Upper lobe of left lung (tissue), 6 donors: ENCODE data around the gene PIGQ. TPM values are rescaled to one million over a fixed set of nuclear protein-coding genes. Genes with fewer than 3 reads are reported as not detected.

Experiments
- ATAC-seq, 2 donors: fragments of 200-7000 bp; cut with Tn5 transposase; one replicate each; pipeline ENCODE4 v1.9.1; 2022; ENCODE audit warnings: mild to moderate bottlenecking in 2 of 2, moderate library complexity in 2 of 2; ENCODE audit not compliant: low FRiP score in 2 of 2
- DNase-seq, 2 donors: peaks; one replicate each; pipeline ENCODE4 v3.0.0-alpha.2; 2019 to 2020
- H3K27ac ChIP-seq, 4 donors: fragments of 200-600 bp; sonication (generic); one replicate each; pipeline ENCODE4 v1.5.1; 2016 to 2019
- H3K27me3 ChIP-seq, 4 donors: fragments of 200-600 bp; sonication (generic); one replicate each; pipeline ENCODE4 v1.5.1; 2017 to 2019
- H3K36me3 ChIP-seq, 4 donors: fragments of 200-600 bp; sonication (generic); one replicate each; pipeline ENCODE4 v1.5.1; 2016 to 2019
- H3K4me1 ChIP-seq, 4 donors: fragments of 200-600 bp; sonication (generic); one replicate each; pipeline ENCODE4 v1.5.1; 2018 to 2019
- H3K4me3 ChIP-seq, 4 donors: fragments of 200-600 bp; sonication (generic); one replicate each; pipeline ENCODE4 v1.5.1; 2017 to 2019; ENCODE audit warnings: mild to moderate bottlenecking in 2 of 4, moderate library complexity in 1 of 4
- H3K9me3 ChIP-seq, 4 donors: fragments of 200-600 bp; sonication (generic); one replicate each; pipeline ENCODE4 v1.5.1; 2018 to 2019
- EP300 ChIP-seq, 4 donors: sonication (generic); formaldehyde crosslinking; IDR thresholded peaks; one replicate each; pipeline ENCODE4 v1.5.1; 2017; ENCODE audit warnings: antibody characterized with exemption in 4 of 4, control low read depth in 2 of 4
- POLR2A ChIP-seq, 4 donors: fragments of 450-650 bp; IDR thresholded peaks; one replicate each; pipeline ENCODE4 v1.5.1; 2016 to 2017; ENCODE audit warnings: antibody characterized with exemption in 4 of 4, mild to moderate bottlenecking in 2 of 4
- POLR2AphosphoS5 ChIP-seq, 2 donors: sonication (generic); formaldehyde crosslinking; IDR thresholded peaks; one replicate each; pipeline ENCODE4 v1.5.1; 2017; ENCODE audit warnings: antibody characterized with exemption in 2 of 2
- WGBS, 2 donors: methylation state at CpG; one replicate each; pipeline ENCODE4 v1.1.5; 2017 to 2018; 5-methylcytosine and 5-hydroxymethylcytosine counted together
- total RNA-seq, 6 donors: library from RNA; depleted of rRNA in 4 of 6; stranded (reverse); fragments of >200 nt in 4 of 6; gene quantifications; one replicate each; pipeline versions ENCODE4 v1.1.0 to v1.2.1, GENCODE V29; 2016 to 2021
- TF ChIP-seq, protein P1 (sequence below), 6 experiments: fragments of 450-650 bp in 4 of 6; fragments of 200-600 bp in 2 of 6; sonication (generic) in 2 of 6; IDR thresholded peaks; one replicate each; pipeline ENCODE4 v1.5.1; 2016 to 2019; ENCODE audit warnings: antibody characterized with exemption in 6 of 6
- donor health status: DM: no; HTN: no; CAD: no; lungs with moderate emphysema.
- donor health status: DM: no; HTN: yes; CAD: no; lungs with severe emphysema.

PIGQ gene
- total RNA-seq, 6 donors from 2014 or later: 42.7 to 153 (median 79.6) TPM

DNA sequence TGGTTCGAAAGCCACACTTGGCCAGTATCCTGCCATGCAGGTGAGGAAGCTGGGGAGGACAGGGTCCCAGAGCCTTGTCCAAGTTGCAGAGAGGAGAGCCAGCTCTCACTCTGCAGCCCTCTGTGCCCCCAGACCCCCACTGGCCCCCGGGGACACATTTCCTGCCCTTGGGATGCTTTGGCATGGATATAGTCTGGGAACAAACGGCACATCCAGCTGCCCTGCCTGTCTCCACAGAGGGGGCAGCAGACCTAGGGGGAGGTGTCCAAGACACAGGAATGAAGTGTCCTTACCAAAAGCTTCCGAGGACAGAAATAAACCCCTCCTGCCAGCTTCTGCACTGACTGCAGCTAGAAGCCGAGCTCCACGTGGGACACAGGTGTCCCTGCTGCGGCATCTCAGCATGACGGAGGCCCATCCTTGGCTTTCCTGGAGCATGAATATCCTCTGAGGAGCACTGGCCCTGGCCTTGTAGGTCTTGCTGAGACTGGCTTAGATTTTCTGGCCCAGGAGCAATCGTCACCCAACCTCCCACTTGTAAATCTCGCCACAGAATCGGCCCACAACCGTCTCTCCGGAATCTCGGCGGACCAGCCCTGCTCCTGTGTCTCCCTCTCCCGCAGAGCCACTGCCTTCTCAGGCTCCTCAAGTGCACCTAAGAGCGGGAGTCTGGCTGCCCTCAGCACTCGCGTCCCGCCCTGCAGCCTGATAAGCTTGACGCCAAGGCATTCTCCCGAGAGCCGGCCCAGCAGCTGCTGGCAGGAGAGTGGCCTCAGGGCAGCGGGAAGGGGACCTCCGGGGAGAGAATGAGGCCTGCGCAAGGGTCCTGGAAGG, 43.4 kb upstream of the PIGQ start:
- Histone ChIP-seq H3K4me1 (peaks cover 29 to 62% (median 39%) of the 10 kb centered on the region in 4 donors), H3K4me3 (peak overlapping the region; percentile 65 to 91 (median 78)), H3K27me3 (no peaks in the 10 kb centered on the region), H3K36me3 (peaks cover 0 to 2% (median 0%) of the 10 kb centered on the region in 4 donors), H3K27ac (peak overlapping the region; percentile 96 to 99 (median 98)), H3K9me3 (no peaks in the 10 kb centered on the region)
- WGBS, 2 donors: 8 to 18% methylated on average over 4 to 26 of the region's 26 CpGs
- peak in 1 of 2 donors; percentile 46 for DNase-seq
- ATAC-seq: peak; percentile 12 to 17
- TF ChIP-seq POLR2AphosphoS5 (IDR thresholded peaks at IDR 0.05) (no peak), EP300 (IDR thresholded peaks at IDR 0.05) (no peak), POLR2A (IDR thresholded peaks at IDR 0.05) (no peak)
- TF ChIP-seq, protein P1, sequence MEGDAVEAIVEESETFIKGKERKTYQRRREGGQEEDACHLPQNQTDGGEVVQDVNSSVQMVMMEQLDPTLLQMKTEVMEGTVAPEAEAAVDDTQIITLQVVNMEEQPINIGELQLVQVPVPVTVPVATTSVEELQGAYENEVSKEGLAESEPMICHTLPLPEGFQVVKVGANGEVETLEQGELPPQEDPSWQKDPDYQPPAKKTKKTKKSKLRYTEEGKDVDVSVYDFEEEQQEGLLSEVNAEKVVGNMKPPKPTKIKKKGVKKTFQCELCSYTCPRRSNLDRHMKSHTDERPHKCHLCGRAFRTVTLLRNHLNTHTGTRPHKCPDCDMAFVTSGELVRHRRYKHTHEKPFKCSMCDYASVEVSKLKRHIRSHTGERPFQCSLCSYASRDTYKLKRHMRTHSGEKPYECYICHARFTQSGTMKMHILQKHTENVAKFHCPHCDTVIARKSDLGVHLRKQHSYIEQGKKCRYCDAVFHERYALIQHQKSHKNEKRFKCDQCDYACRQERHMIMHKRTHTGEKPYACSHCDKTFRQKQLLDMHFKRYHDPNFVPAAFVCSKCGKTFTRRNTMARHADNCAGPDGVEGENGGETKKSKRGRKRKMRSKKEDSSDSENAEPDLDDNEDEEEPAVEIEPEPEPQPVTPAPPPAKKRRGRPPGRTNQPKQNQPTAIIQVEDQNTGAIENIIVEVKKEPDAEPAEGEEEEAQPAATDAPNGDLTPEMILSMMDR (IDR thresholded peaks at IDR 0.05): no peak

DNA sequence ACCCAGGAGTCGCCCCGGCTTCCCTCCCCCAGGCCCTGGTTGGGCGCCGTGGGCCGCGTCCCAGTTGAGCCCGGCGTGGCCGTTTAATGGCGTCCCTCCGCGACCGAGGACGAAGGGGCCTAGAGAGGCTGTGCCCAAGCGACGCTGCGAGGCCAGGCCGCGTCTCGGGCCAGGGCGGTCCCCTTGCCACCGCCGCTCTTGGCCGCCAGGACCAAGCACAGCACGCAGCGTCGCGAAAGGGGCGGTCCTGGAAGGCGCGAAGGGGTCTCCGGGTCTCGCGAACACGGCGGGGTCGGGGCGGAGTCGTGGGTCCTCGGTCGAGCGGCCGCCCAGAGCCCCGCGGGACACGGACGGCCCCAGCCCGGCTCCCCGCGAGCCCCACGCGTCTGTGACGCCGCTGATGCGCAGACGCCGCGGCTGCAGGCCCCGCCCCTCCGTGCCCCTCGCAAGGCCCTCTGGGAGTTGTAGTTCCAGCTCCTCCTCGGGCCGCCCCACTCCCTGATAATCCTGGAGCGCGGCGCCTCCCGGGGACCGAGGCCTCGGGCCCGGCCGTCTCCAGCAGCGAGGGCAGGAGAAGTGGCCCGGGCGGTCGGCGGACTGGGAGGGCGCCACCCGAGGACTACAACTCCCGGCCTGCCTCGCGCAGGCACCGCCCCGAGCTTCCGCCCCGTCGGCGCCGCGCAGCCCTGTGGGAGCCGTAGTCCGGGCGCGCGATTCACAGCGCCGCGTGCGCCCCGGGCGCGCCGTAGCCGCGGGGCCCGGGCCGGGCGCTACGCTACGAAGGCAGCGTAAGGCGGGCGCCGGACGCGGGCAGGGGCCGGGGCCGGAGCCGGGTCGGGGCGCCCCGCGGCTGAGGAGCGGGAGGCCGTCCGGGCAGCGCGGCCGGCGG, 42.5 kb upstream of the PIGQ start, which contains the start of gene CAPN15:
Gene CAPN15 (plus strand): TSS at position 698 of the 889 bp plus-strand sequence. CDS start 19,127 bp downstream, outside the sequence.
- peak; percentile 88 to 95 for ATAC-seq
- peak; percentile 41 to 61 for TF ChIP-seq POLR2AphosphoS5 (IDR thresholded peaks at IDR 0.05)
- no peak for TF ChIP-seq EP300 (IDR thresholded peaks at IDR 0.05)
- TF ChIP-seq, protein P1 (IDR thresholded peaks at IDR 0.05): peak in 5 of 6 experiments; percentile 38 to 89 (median 76)
- peak in 2 of 4 donors; percentile 71 to 92 for TF ChIP-seq POLR2A (IDR thresholded peaks at IDR 0.05)
- peak within 1 kb of the TSS; percentile 96 to 99 (median 98) for H3K27ac ChIP-seq
- H3K27me3 ChIP-seq: no peaks in the 10 kb centered on the region
- peak within 1 kb of the TSS; percentile 65 to 91 (median 78) for H3K4me3 ChIP-seq
- DNase-seq: peak; percentile 84 to 98
- peaks cover 0 to 2% (median 0%) of the 10 kb centered on the region in 4 donors for H3K36me3 ChIP-seq
- 0 to 1% methylated on average over 38 to 42 of the region's 129 CpGs for WGBS, 2 donors
- H3K9me3 ChIP-seq: no peaks in the 10 kb centered on the region
- H3K4me1 ChIP-seq: peaks cover 29 to 59% (median 39%) of the 10 kb centered on the region in 4 donors

DNA sequence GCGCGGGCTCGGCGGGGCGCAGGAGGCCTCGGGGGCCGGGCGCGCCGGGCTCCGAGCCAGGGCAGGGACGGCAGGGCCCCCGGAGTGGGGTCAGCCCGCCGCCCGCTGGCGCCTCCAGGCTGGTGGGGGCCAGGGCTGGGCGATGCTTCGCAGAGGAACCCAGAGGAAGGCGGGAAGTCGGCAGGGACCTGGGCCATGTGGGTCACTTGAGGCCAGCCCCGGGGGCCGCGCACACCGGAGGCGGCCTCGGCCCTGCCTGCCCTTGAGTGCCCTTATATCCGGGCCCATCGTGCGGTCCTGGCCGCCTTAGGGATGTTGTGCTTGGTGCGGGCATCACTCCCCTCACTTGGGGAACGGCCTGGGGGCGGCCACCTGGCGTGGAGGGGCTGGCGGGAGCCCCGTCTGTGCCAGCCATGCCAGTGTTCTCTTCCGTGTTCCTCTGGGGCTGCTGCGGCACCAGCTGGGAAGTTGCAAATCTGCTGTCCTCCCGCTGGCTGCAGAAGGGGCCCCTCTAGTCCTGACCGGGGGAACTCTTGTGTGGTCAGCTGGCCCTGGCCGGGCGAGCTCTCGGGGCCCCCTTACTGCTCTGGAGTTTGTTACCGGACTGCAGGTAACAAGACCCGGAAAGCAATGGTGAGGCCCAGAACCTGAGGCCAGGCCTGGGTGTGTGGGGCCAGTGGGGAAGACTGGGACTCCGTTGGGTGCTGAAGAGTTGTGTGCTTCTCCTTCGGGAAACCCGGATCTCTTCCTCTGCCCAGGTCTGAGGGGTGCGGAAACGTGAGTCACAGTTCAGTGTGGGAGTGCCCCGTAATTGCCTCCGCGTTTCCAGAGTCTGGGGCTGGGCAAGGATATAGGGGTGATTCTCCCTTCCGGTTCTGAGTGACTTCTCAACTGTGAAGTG, 41.4 kb upstream of the PIGQ start:
- H3K4me1 ChIP-seq: peaks cover 29 to 59% (median 39%) of the 10 kb centered on the region in 4 donors
- WGBS, 2 donors: 2 to 4% methylated on average over 10 to 31 of the region's 55 CpGs
- H3K27ac ChIP-seq: peak overlapping the region; percentile 75 to 98 (median 83)
- H3K9me3 ChIP-seq: no peaks in the 10 kb centered on the region
- no peaks in the 10 kb centered on the region for H3K27me3 ChIP-seq
- ATAC-seq (peak; percentile 1 to 34), DNase-seq (peak; percentile 63 to 89)
- peak overlapping the region; percentile 59 to 91 (median 78) for H3K4me3 ChIP-seq
- no peak for TF ChIP-seq EP300 (IDR thresholded peaks at IDR 0.05)
- peak in 1 of 2 donors; percentile 18 for TF ChIP-seq POLR2AphosphoS5 (IDR thresholded peaks at IDR 0.05)
- TF ChIP-seq POLR2A (IDR thresholded peaks at IDR 0.05): peak in 2 of 4 donors; percentile 32 to 38
- TF ChIP-seq, protein P1 (IDR thresholded peaks at IDR 0.05): no peak
- H3K36me3 ChIP-seq: peaks cover 0 to 2% (median 0%) of the 10 kb centered on the region in 4 donors
